ENCODE measurements around the gene METTL1. TPM values are rescaled to one million over a fixed set of nuclear protein-coding genes. Genes with fewer than 3 reads are reported as not detected.
"Not testable (repeated sequence)": the region's sequence is repeated elsewhere in the genome, so short reads cannot be mapped to it uniquely, and the experiment has no call there.

The METTL1 gene
- polyA plus RNA-seq, 2 donors, result 18.8 to 19.3 TPM

GRCh38 chr12:57781801-57782200, 9.9 kb upstream of the METTL1 start:
- WGBS, 2 donors, result 58 to 68% methylated on average over 2 of the region's 2 CpGs
- Histone ChIP-seq H3K27me3 (ENCODE audit: control insufficient read depth in 1 of 2, insufficient read depth in 2 of 2, low read length in 2 of 2) (no peaks in the 10 kb centered on the region), H3K4me1 (ENCODE audit: control insufficient read depth in 2 of 2, insufficient read depth in 2 of 2, low read length in 1 of 2) (peaks cover 0 to 4% of the 10 kb centered on the region in 2 donors), H3K4me3 (ENCODE audit: low read depth in 1 of 2, low read length in 2 of 2) (no peak overlapping the region), H3K9me3 (ENCODE audit: control insufficient read depth in 2 of 2, insufficient read depth in 1 of 2, low read depth in 1 of 2, low read length in 1 of 2) (no peaks in the 10 kb centered on the region), H3K36me3 (ENCODE audit: control insufficient read depth in 2 of 2, insufficient read depth in 2 of 2, low read length in 1 of 2) (peaks cover 7 to 8% of the 10 kb centered on the region in 2 donors), H3K27ac (ENCODE audit: low read depth in 2 of 2, low read length in 1 of 2) (peak overlapping the region in 1 of 2 donors; percentile 13)

- Histone ChIP-seq H3K36me3 (ENCODE audit: control insufficient read depth in 2 of 2, insufficient read depth in 2 of 2, low read length in 1 of 2) (peaks cover 5 to 7% of the 10 kb centered on the region in 2 donors), H3K27me3 (ENCODE audit: control insufficient read depth in 1 of 2, insufficient read depth in 2 of 2, low read length in 2 of 2) (no peaks in the 10 kb centered on the region), H3K4me1 (ENCODE audit: control insufficient read depth in 2 of 2, insufficient read depth in 2 of 2, low read length in 1 of 2) (peaks cover 0 to 4% of the 10 kb centered on the region in 2 donors), H3K27ac (ENCODE audit: low read depth in 2 of 2, low read length in 1 of 2) (no peak overlapping the region), H3K4me3 (ENCODE audit: low read depth in 1 of 2, low read length in 2 of 2) (no peak overlapping the region), H3K9me3 (ENCODE audit: control insufficient read depth in 2 of 2, insufficient read depth in 1 of 2, low read depth in 1 of 2, low read length in 1 of 2) (no peaks in the 10 kb centered on the region)
- 87 to 96% methylated on average over 3 of the region's 3 CpGs for WGBS, 2 donors
Measured at GRCh38 chr12:57781244-57781643, 9.3 kb upstream of the METTL1 start.

GRCh38 chr12:57780284-57780897, 8.5 kb upstream of the METTL1 start:
- 88 to 89% methylated on average over 4 of the region's 4 CpGs for WGBS, 2 donors
- H3K4me1 ChIP-seq (ENCODE audit: control insufficient read depth in 2 of 2, insufficient read depth in 2 of 2, low read length in 1 of 2), result peaks cover 0 to 4% of the 10 kb centered on the region in 2 donors
- H3K27me3 ChIP-seq (ENCODE audit: control insufficient read depth in 1 of 2, insufficient read depth in 2 of 2, low read length in 2 of 2), result no peaks in the 10 kb centered on the region
- H3K36me3 ChIP-seq (ENCODE audit: control insufficient read depth in 2 of 2, insufficient read depth in 2 of 2, low read length in 1 of 2), result peaks cover 0 to 7% of the 10 kb centered on the region in 2 donors
- no peak overlapping the region for H3K4me3 ChIP-seq (ENCODE audit: low read depth in 1 of 2, low read length in 2 of 2)
- H3K9me3 ChIP-seq (ENCODE audit: control insufficient read depth in 2 of 2, insufficient read depth in 1 of 2, low read depth in 1 of 2, low read length in 1 of 2), result no peaks in the 10 kb centered on the region
- H3K27ac ChIP-seq (ENCODE audit: low read depth in 2 of 2, low read length in 1 of 2), result no peak overlapping the region

GRCh38 chr12:57779736-57780135, 7.8 kb upstream of the METTL1 start:
- H3K4me1 ChIP-seq (ENCODE audit: control insufficient read depth in 2 of 2, insufficient read depth in 2 of 2, low read length in 1 of 2), result peaks cover 0 to 4% of the 10 kb centered on the region in 2 donors
- no peak overlapping the region for H3K4me3 ChIP-seq (ENCODE audit: low read depth in 1 of 2, low read length in 2 of 2)
- peaks cover 0 to 7% of the 10 kb centered on the region in 2 donors for H3K36me3 ChIP-seq (ENCODE audit: control insufficient read depth in 2 of 2, insufficient read depth in 2 of 2, low read length in 1 of 2)
- no peaks in the 10 kb centered on the region for H3K9me3 ChIP-seq (ENCODE audit: control insufficient read depth in 2 of 2, insufficient read depth in 1 of 2, low read depth in 1 of 2, low read length in 1 of 2)
- no peaks in the 10 kb centered on the region for H3K27me3 ChIP-seq (ENCODE audit: control insufficient read depth in 1 of 2, insufficient read depth in 2 of 2, low read length in 2 of 2)
- H3K27ac ChIP-seq (ENCODE audit: low read depth in 2 of 2, low read length in 1 of 2), result no peak overlapping the region
- 37 to 48% methylated on average over 1 of the region's 1 CpG for WGBS, 2 donors

- Histone ChIP-seq H3K36me3 (ENCODE audit: control insufficient read depth in 2 of 2, insufficient read depth in 2 of 2, low read length in 1 of 2) (peaks cover 0 to 7% of the 10 kb centered on the region in 2 donors), H3K27ac (ENCODE audit: low read depth in 2 of 2, low read length in 1 of 2) (no peak overlapping the region), H3K4me1 (ENCODE audit: control insufficient read depth in 2 of 2, insufficient read depth in 2 of 2, low read length in 1 of 2) (peaks cover 0 to 4% of the 10 kb centered on the region in 2 donors), H3K9me3 (ENCODE audit: control insufficient read depth in 2 of 2, insufficient read depth in 1 of 2, low read depth in 1 of 2, low read length in 1 of 2) (no peaks in the 10 kb centered on the region), H3K4me3 (ENCODE audit: low read depth in 1 of 2, low read length in 2 of 2) (no peak overlapping the region), H3K27me3 (ENCODE audit: control insufficient read depth in 1 of 2, insufficient read depth in 2 of 2, low read length in 2 of 2) (no peaks in the 10 kb centered on the region)
- 93 to 94% methylated on average over 7 of the region's 7 CpGs for WGBS, 2 donors
Measured at GRCh38 chr12:57777911-57778310, 6.0 kb upstream of the METTL1 start.

- 88 to 90% methylated on average over 7 of the region's 7 CpGs for WGBS, 2 donors
- Histone ChIP-seq H3K4me3 (ENCODE audit: low read depth in 1 of 2, low read length in 2 of 2) (no peak overlapping the region), H3K27me3 (ENCODE audit: control insufficient read depth in 1 of 2, insufficient read depth in 2 of 2, low read length in 2 of 2) (no peaks in the 10 kb centered on the region), H3K27ac (ENCODE audit: low read depth in 2 of 2, low read length in 1 of 2) (no peak overlapping the region), H3K36me3 (ENCODE audit: control insufficient read depth in 2 of 2, insufficient read depth in 2 of 2, low read length in 1 of 2) (peaks cover 0 to 7% of the 10 kb centered on the region in 2 donors), H3K9me3 (ENCODE audit: control insufficient read depth in 2 of 2, insufficient read depth in 1 of 2, low read depth in 1 of 2, low read length in 1 of 2) (no peaks in the 10 kb centered on the region), H3K4me1 (ENCODE audit: control insufficient read depth in 2 of 2, insufficient read depth in 2 of 2, low read length in 1 of 2) (peaks cover 0 to 4% of the 10 kb centered on the region in 2 donors)
Measured at GRCh38 chr12:57777367-57777766, 5.5 kb upstream of the METTL1 start.

DNA sequence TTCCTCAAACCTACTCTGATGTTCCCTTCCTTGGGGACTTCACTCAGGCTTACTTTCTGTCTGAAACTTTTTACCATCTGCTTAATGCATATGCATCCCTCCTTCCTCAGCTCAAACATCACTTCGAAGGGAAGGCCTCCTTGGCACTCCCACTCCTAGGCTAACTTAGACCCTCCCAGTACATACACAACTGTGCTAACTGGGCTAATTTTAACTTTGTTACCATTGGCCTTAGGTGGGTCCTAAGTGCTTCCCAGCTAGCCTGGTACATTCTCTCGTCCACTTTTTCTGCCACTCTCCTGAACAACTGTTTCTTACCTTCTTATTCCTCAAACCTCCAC, 4.3 kb upstream of the METTL1 start:
- H3K4me1 ChIP-seq (ENCODE audit: control insufficient read depth in 2 of 2, insufficient read depth in 2 of 2, low read length in 1 of 2), result peaks cover 2 to 6% of the 10 kb centered on the region in 2 donors
- no peak overlapping the region for H3K4me3 ChIP-seq (ENCODE audit: low read depth in 1 of 2, low read length in 2 of 2)
- H3K27ac ChIP-seq (ENCODE audit: low read depth in 2 of 2, low read length in 1 of 2), result no peak overlapping the region
- H3K36me3 ChIP-seq (ENCODE audit: control insufficient read depth in 2 of 2, insufficient read depth in 2 of 2, low read length in 1 of 2), result peaks cover 0 to 7% of the 10 kb centered on the region in 2 donors
- H3K9me3 ChIP-seq (ENCODE audit: control insufficient read depth in 2 of 2, insufficient read depth in 1 of 2, low read depth in 1 of 2, low read length in 1 of 2), result no peaks in the 10 kb centered on the region
- no peaks in the 10 kb centered on the region for H3K27me3 ChIP-seq (ENCODE audit: control insufficient read depth in 1 of 2, insufficient read depth in 2 of 2, low read length in 2 of 2)
- WGBS, 2 donors, result 90 to 100% methylated on average over 2 of the region's 2 CpGs

GRCh38 chr12:57775563-57776246, 3.8 kb upstream of the METTL1 start:
- Histone ChIP-seq H3K36me3 (ENCODE audit: control insufficient read depth in 2 of 2, insufficient read depth in 2 of 2, low read length in 1 of 2) (peaks cover 0 to 7% of the 10 kb centered on the region in 2 donors), H3K27me3 (ENCODE audit: control insufficient read depth in 1 of 2, insufficient read depth in 2 of 2, low read length in 2 of 2) (no peaks in the 10 kb centered on the region), H3K4me1 (ENCODE audit: control insufficient read depth in 2 of 2, insufficient read depth in 2 of 2, low read length in 1 of 2) (peaks cover 4 to 6% of the 10 kb centered on the region in 2 donors), H3K9me3 (ENCODE audit: control insufficient read depth in 2 of 2, insufficient read depth in 1 of 2, low read depth in 1 of 2, low read length in 1 of 2) (no peaks in the 10 kb centered on the region), H3K27ac (ENCODE audit: low read depth in 2 of 2, low read length in 1 of 2) (no peak overlapping the region), H3K4me3 (ENCODE audit: low read depth in 1 of 2, low read length in 2 of 2) (no peak overlapping the region)
- WGBS, 2 donors, result 86 to 90% methylated on average over 4 of the region's 4 CpGs

DNA sequence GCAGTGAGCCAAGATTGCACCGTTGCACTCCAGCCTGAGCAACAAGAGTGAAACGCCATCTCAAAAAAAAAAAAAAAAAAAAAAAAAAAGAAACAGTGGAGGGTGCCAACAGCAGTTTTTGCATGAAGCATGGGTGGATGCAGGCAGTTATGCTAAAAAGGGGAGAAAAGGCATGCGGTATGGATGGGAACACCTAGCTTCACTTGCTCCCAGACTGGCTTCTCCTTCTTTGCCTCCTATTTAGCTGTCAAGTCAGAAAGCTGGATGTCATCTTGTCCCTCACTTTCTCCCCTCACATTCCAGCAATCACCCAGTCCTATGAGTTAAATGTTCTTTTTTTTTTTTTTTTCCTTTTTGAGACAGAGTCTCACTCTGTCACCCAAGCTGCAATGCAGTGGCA, 3.1 kb upstream of the METTL1 start:
- Histone ChIP-seq H3K27me3 (ENCODE audit: control insufficient read depth in 1 of 2, insufficient read depth in 2 of 2, low read length in 2 of 2) (no peaks in the 10 kb centered on the region), H3K27ac (ENCODE audit: low read depth in 2 of 2, low read length in 1 of 2) (no peak overlapping the region), H3K4me1 (ENCODE audit: control insufficient read depth in 2 of 2, insufficient read depth in 2 of 2, low read length in 1 of 2) (peaks cover 4 to 6% of the 10 kb centered on the region in 2 donors), H3K36me3 (ENCODE audit: control insufficient read depth in 2 of 2, insufficient read depth in 2 of 2, low read length in 1 of 2) (peaks cover 0 to 4% of the 10 kb centered on the region in 2 donors), H3K9me3 (ENCODE audit: control insufficient read depth in 2 of 2, insufficient read depth in 1 of 2, low read depth in 1 of 2, low read length in 1 of 2) (no peaks in the 10 kb centered on the region), H3K4me3 (ENCODE audit: low read depth in 1 of 2, low read length in 2 of 2) (no peak overlapping the region)
- 72 to 87% methylated on average over 3 of the region's 3 CpGs for whole genome bisulfite sequencing, 2 donors

GRCh38 chr12:57774634-57775033, 2.7 kb upstream of the METTL1 start:
- not testable (repeated sequence) for H3K9me3 ChIP-seq (ENCODE audit: control insufficient read depth in 2 of 2, insufficient read depth in 1 of 2, low read depth in 1 of 2, low read length in 1 of 2); H3K36me3 ChIP-seq (ENCODE audit: control insufficient read depth in 2 of 2, insufficient read depth in 2 of 2, low read length in 1 of 2); H3K4me1 ChIP-seq (ENCODE audit: control insufficient read depth in 2 of 2, insufficient read depth in 2 of 2, low read length in 1 of 2); H3K27me3 ChIP-seq (ENCODE audit: control insufficient read depth in 1 of 2, insufficient read depth in 2 of 2, low read length in 2 of 2); H3K4me3 ChIP-seq (ENCODE audit: low read depth in 1 of 2, low read length in 2 of 2); H3K27ac ChIP-seq (ENCODE audit: low read depth in 2 of 2, low read length in 1 of 2)
- WGBS, 2 donors, result 92 to 93% methylated on average over 11 of the region's 11 CpGs
